Endothelial cell of umbilical vein (primary cell): ENCODE data around the gene ASMTL. TPM values are rescaled to one million over a fixed set of nuclear protein-coding genes. Genes with fewer than 3 reads are reported as not detected.

Experiments used
- BruUV-seq: library from RNA; stranded (reverse); fragments of 400-500 nt; replicated peaks from 2 replicates; lab custom pipeline; 2021; lab: Mats Ljungman, UMichigan
- CTCF ChIA-PET: fragments of 300-600, 350-600 bp; sonication (Branson Sonifier 250); formaldehyde crosslinking; loops from one replicate; lab custom pipeline; 2021; ENCODE audit warnings: antibody characterized with exemption, inconsistent platforms; lab: Charles Lee
- POLR2A ChIA-PET: fragments of 300-600, 350-600 bp; sonication (Branson Sonifier 250); formaldehyde crosslinking; loops from one replicate; lab custom pipeline; 2021; ENCODE audit warnings: antibody characterized with exemption, inconsistent platforms; lab: Charles Lee
- DNase-seq: peaks from one replicate; pipeline ENCODE4 v3.0.0-alpha.2; 2011; ENCODE audit warnings: low read depth, low spot score
- FAIRE-seq: peaks from 2 replicates; lab custom pipeline; 2011; peaks lifted over from hg19 to GRCh38; lab: Jason Lieb, UNC
- H2AFZ ChIP-seq: 2 replicates; pipeline ENCODE4 v1.6.0; 2012; ENCODE audit warnings: low read depth, low read length, control low read depth, inconsistent platforms
- H3K27ac ChIP-seq: 2 replicates; pipeline ENCODE4 v1.5.1; 2011; ENCODE audit warnings: low read depth, mild to moderate bottlenecking, control low read depth, low read length, moderate library complexity; ENCODE audit not compliant: insufficient read depth
- H3K27me3 ChIP-seq, 2 experiments: 2 replicates each; pipeline versions ENCODE4 v1.6.0 to v1.6.1; 2011; ENCODE audit warnings: low read length in 2 of 2, mixed read lengths in 1 of 2; ENCODE audit not compliant: control insufficient read depth in 2 of 2, insufficient read depth in 2 of 2
- H3K36me3 ChIP-seq, 2 experiments: 2 replicates in 1 of 2; 3 replicates in 1 of 2; pipeline ENCODE4 v1.5.1; 2011; ENCODE audit warnings: low read length in 2 of 2, mild to moderate bottlenecking in 1 of 2, moderate library complexity in 1 of 2; ENCODE audit not compliant: control insufficient read depth in 2 of 2, insufficient read depth in 2 of 2; ENCODE audit errors: extremely low read depth in 1 of 2
- H3K4me1 ChIP-seq: 3 replicates; pipeline ENCODE4 v1.5.1; 2011; ENCODE audit warnings: mild to moderate bottlenecking, low read length; ENCODE audit not compliant: control insufficient read depth, insufficient read depth; ENCODE audit errors: extremely low read depth
- H3K4me2 ChIP-seq: 2 replicates; pipeline ENCODE4 v1.6.1; 2011; ENCODE audit warnings: low read length, control low read depth, mixed read lengths; ENCODE audit not compliant: insufficient read depth
- H3K4me3 ChIP-seq, 3 experiments: fragments of 200-600 bp in 1 of 3; sonication (generic), shearing (Covaris generic) in 1 of 3; replicated peaks in 1 of 3; 2 replicates each; pipeline ENCODE4 v1.5.1; 2011 to 2016; ENCODE audit warnings: control low read depth in 3 of 3, low read length in 3 of 3, mild to moderate bottlenecking in 2 of 3, inconsistent platforms in 1 of 3, low read depth in 1 of 3, moderate library complexity in 1 of 3; ENCODE audit not compliant: insufficient read depth in 1 of 3
- H3K79me2 ChIP-seq: 2 replicates; pipeline ENCODE4 v1.6.0; 2012; ENCODE audit warnings: low read length, inconsistent platforms; ENCODE audit not compliant: control insufficient read depth, insufficient read depth
- H3K9ac ChIP-seq: replicated peaks from 2 replicates; pipeline ENCODE3; 2011; ENCODE audit warnings: low read length, control low read depth; ENCODE audit not compliant: insufficient read depth; ENCODE audit errors: extremely low read depth
- H3K9me1 ChIP-seq: replicated peaks from 3 replicates; pipeline ENCODE4 v1.6.0; 2011; ENCODE audit warnings: mild to moderate bottlenecking, low read length; ENCODE audit not compliant: control insufficient read depth, insufficient read depth; ENCODE audit errors: extremely low read depth
- H3K9me3 ChIP-seq: replicated peaks from 2 replicates; pipeline ENCODE4 v1.5.1; 2012; ENCODE audit warnings: low read length, inconsistent platforms; ENCODE audit not compliant: control insufficient read depth, insufficient read depth
- H4K20me1 ChIP-seq: replicated peaks from 2 replicates; pipeline ENCODE3; 2011; ENCODE audit warnings: mild to moderate bottlenecking, low read length; ENCODE audit not compliant: control insufficient read depth, insufficient read depth; ENCODE audit errors: extremely low read depth
- CTCF ChIP-seq, 2 donors: IDR thresholded peaks; 1 replicate in 1 of 2; 2 replicates in 1 of 2; pipeline ENCODE4 v1.5.1; 2011; ENCODE audit warnings: low read length in 2 of 2, mild to moderate bottlenecking in 2 of 2, moderate library complexity in 2 of 2, control low read depth in 1 of 2, inconsistent platforms in 1 of 2, low read depth in 1 of 2; ENCODE audit not compliant: insufficient read depth in 1 of 2; ENCODE audit errors: extremely low read depth in 1 of 2
- EZH2 ChIP-seq: IDR thresholded peaks from 2 replicates; pipeline ENCODE4 v1.6.1; 2012; ENCODE audit warnings: borderline replicate concordance, low read depth, mild to moderate bottlenecking, moderate library complexity, low read length, inconsistent platforms; ENCODE audit not compliant: severe bottlenecking
- FOS ChIP-seq: IDR thresholded peaks from 2 replicates; pipeline ENCODE4 v1.6.1; 2011; ENCODE audit warnings: mild to moderate bottlenecking, low read length, moderate library complexity, borderline replicate concordance; ENCODE audit not compliant: insufficient read depth
- GATA2 ChIP-seq: IDR thresholded peaks from 2 replicates; pipeline ENCODE4 v1.7.0; 2011; ENCODE audit warnings: low read depth, mild to moderate bottlenecking, moderate library complexity, mixed read lengths, low read length; ENCODE audit not compliant: insufficient read length, insufficient read depth
- JUN ChIP-seq: IDR thresholded peaks from 2 replicates; pipeline ENCODE4 v1.6.1; 2011; ENCODE audit warnings: borderline replicate concordance, low read depth; ENCODE audit not compliant: insufficient read length, insufficient read depth
- MAX ChIP-seq: IDR thresholded peaks from 2 replicates; pipeline ENCODE4 v1.6.1; 2011; ENCODE audit not compliant: insufficient read depth, insufficient read length
- MYC ChIP-seq: IDR thresholded peaks from one replicate; pipeline ENCODE4 v1.6.1; 2011; ENCODE audit warnings: mild to moderate bottlenecking, low read depth, low read length
- POLR2A ChIP-seq: IDR thresholded peaks from 2 replicates; pipeline ENCODE4 v1.6.1; 2012; ENCODE audit warnings: low read depth, mild to moderate bottlenecking, control low read depth, low read length
- POLR2AphosphoS5 ChIP-seq: IDR thresholded peaks from 2 replicates; pipeline ENCODE4 v1.6.1; 2012; ENCODE audit warnings: low read depth, mild to moderate bottlenecking, control low read depth, low read length, moderate library complexity; ENCODE audit not compliant: insufficient read depth
- dilution Hi-C: fragments of 300-500 bp; cut with MboI; formaldehyde crosslinking; loops from one replicate; pipeline ENCODE4 v1.15.0; 2019; ENCODE audit warnings: low sequenced_read_pairs; ENCODE audit not compliant: extremely low pct_ligation_motif_present
- intact Hi-C: fragments of 100-400 bp; cut with micrococcal nuclease; formaldehyde crosslinking; loops from one replicate; pipeline ENCODE4 v1.10.0; 2022
- polyA plus RNA-seq, 4 experiments: library from polyadenylated mRNA; depleted of rRNA in 3 of 4; stranded (reverse) in 3 of 4; unstranded in 1 of 4; fragments of >200 nt; gene quantifications; 2 replicates each; pipeline versions ENCODE4 v1.2.1 to v1.2.3, GENCODE V29; 2011 to 2012; ENCODE audit warnings: missing spikeins in 1 of 4
- total RNA-seq: library from RNA; stranded (reverse); gene quantifications from 2 replicates; pipeline ENCODE4 v1.2.3, GENCODE V29; 2021

The ASMTL gene
- total and polyA plus RNA-seq, 2 donors (not counting 3 experiments of a cell fraction or from before 2014, with no cell fraction given): 27.1 to 29.9 TPM

- H3K9me1 ChIP-seq: no peaks in the 10 kb centered on the region
- BruUV-seq: no TSS peak
- FAIRE-seq (no peak), DNase-seq (no peak)
- H3K9ac ChIP-seq: no peak overlapping the region
- ChIA-PET POLR2A (no interaction called here), CTCF (no interaction called here)
- H4K20me1 ChIP-seq: no peaks in the 10 kb centered on the region
- H3K4me2 ChIP-seq: no peak overlapping the region
- H3K36me3 ChIP-seq: peaks cover 2 to 15% of the 10 kb centered on the region in 2 experiments
- H2AFZ ChIP-seq: no peak overlapping the region
- H3K27ac ChIP-seq: no peak overlapping the region
- H3K27me3 ChIP-seq: no peaks in the 10 kb centered on the region
- no peaks in the 10 kb centered on the region for H3K79me2 ChIP-seq
- H3K9me3 ChIP-seq: no peaks in the 10 kb centered on the region
- dilution Hi-C loops (no loop called here), intact Hi-C loops (no loop called here)
- TF ChIP-seq GATA2: no peak
- H3K4me3 ChIP-seq: no peak overlapping the region
- H3K4me1 ChIP-seq: no peaks in the 10 kb centered on the region
Measured at GRCh38 chrX:1400742-1401471, 51.8 kb downstream of the ASMTL start.

DNA sequence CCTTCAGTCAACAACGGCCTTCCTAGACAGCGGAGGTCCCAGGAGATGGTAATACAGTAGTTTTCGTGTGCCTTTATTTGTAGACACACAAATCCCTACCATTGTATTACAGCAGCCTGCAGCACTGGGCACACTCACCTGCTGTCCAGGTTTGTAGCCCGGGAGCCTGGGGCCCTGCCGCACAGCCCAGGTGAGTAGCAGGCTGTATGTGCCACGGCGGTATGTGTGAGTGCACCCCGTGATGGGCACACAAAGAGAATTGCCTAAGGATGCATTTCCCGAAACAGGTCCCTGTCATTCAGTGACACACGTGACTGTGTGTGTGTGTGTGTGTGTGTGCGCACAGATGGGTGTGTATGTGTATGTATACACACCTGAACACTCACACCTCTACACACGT, 52.7 kb downstream of the ASMTL start:
- FAIRE-seq: no peak
- no peak for DNase-seq
- H2AFZ ChIP-seq: no peak overlapping the region
- ChIA-PET POLR2A (no interaction called here), CTCF (no interaction called here)
- no peaks in the 10 kb centered on the region for H3K4me1 ChIP-seq
- H3K4me2 ChIP-seq: no peak overlapping the region
- dilution Hi-C loops (no loop called here), intact Hi-C loops (no loop called here)
- no peak overlapping the region for H3K27ac ChIP-seq
- no peaks in the 10 kb centered on the region for H3K9me1 ChIP-seq
- H4K20me1 ChIP-seq: no peaks in the 10 kb centered on the region
- no peaks in the 10 kb centered on the region for H3K27me3 ChIP-seq
- no peaks in the 10 kb centered on the region for H3K9me3 ChIP-seq
- no TSS peak for BruUV-seq
- H3K79me2 ChIP-seq: peaks cover 2% of the 10 kb centered on the region
- no peak overlapping the region for H3K9ac ChIP-seq
- no peak for TF ChIP-seq GATA2
- no peak for TF ChIP-seq MAX
- TF ChIP-seq MYC: no peak
- no peak for TF ChIP-seq CTCF (IDR thresholded peaks at IDR 0.05; ENCODE audit: extremely low read depth in 1 of 2, insufficient read depth in 1 of 2, low read depth in 1 of 2, low read length in 2 of 2)
- TF ChIP-seq JUN: no peak
- no peak for TF ChIP-seq FOS
- no peak for TF ChIP-seq POLR2AphosphoS5
- no peak for TF ChIP-seq EZH2
- no peak for TF ChIP-seq POLR2A
- peaks cover 2 to 15% of the 10 kb centered on the region in 2 experiments for H3K36me3 ChIP-seq
- H3K4me3 ChIP-seq: no peak overlapping the region
